Measurements from ENCODE around the gene TTC22.

GRCh38 chr1:54834007-54834541, 33.0 kb upstream of the TTC22 start:
- TF ChIP-seq POLR2AphosphoS5 (IDR thresholded peaks at IDR 0.05; ENCODE audit: low read depth, low read length), result no peak
- no peak for TF ChIP-seq SIN3A (IDR thresholded peaks at IDR 0.05; ENCODE audit: borderline replicate concordance, insufficient read depth, low read length)
- TF ChIP-seq, protein P1, sequence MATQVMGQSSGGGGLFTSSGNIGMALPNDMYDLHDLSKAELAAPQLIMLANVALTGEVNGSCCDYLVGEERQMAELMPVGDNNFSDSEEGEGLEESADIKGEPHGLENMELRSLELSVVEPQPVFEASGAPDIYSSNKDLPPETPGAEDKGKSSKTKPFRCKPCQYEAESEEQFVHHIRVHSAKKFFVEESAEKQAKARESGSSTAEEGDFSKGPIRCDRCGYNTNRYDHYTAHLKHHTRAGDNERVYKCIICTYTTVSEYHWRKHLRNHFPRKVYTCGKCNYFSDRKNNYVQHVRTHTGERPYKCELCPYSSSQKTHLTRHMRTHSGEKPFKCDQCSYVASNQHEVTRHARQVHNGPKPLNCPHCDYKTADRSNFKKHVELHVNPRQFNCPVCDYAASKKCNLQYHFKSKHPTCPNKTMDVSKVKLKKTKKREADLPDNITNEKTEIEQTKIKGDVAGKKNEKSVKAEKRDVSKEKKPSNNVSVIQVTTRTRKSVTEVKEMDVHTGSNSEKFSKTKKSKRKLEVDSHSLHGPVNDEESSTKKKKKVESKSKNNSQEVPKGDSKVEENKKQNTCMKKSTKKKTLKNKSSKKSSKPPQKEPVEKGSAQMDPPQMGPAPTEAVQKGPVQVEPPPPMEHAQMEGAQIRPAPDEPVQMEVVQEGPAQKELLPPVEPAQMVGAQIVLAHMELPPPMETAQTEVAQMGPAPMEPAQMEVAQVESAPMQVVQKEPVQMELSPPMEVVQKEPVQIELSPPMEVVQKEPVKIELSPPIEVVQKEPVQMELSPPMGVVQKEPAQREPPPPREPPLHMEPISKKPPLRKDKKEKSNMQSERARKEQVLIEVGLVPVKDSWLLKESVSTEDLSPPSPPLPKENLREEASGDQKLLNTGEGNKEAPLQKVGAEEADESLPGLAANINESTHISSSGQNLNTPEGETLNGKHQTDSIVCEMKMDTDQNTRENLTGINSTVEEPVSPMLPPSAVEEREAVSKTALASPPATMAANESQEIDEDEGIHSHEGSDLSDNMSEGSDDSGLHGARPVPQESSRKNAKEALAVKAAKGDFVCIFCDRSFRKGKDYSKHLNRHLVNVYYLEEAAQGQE (IDR thresholded peaks at IDR 0.05; ENCODE audit: insufficient read depth in 1 of 2, low read depth in 2 of 2, low read length in 2 of 2), result no peak
